Endothelial cell of umbilical vein (primary cell): ENCODE results near the gene ITPRIP. TPM values are rescaled to one million over a fixed set of nuclear protein-coding genes. Genes with fewer than 3 reads are reported as not detected.

Experiments used
- BruUV-seq: library from RNA; stranded (reverse); fragments of 400-500 nt; replicated peaks from 2 replicates; lab custom pipeline; 2021; lab: Mats Ljungman, UMichigan
- CTCF ChIA-PET: fragments of 300-600, 350-600 bp; sonication (Branson Sonifier 250); formaldehyde crosslinking; loops from one replicate; lab custom pipeline; 2021; ENCODE audit warnings: antibody characterized with exemption, inconsistent platforms; lab: Charles Lee
- POLR2A ChIA-PET: fragments of 300-600, 350-600 bp; sonication (Branson Sonifier 250); formaldehyde crosslinking; loops from one replicate; lab custom pipeline; 2021; ENCODE audit warnings: antibody characterized with exemption, inconsistent platforms; lab: Charles Lee
- DNase-seq: peaks from one replicate; pipeline ENCODE4 v3.0.0-alpha.2; 2011; ENCODE audit warnings: low read depth, low spot score
- FAIRE-seq: peaks from 2 replicates; lab custom pipeline; 2011; peaks lifted over from hg19 to GRCh38; lab: Jason Lieb, UNC
- H2AFZ ChIP-seq: 2 replicates; pipeline ENCODE4 v1.6.0; 2012; ENCODE audit warnings: low read depth, low read length, control low read depth, inconsistent platforms
- H3K27ac ChIP-seq: 2 replicates; pipeline ENCODE4 v1.5.1; 2011; ENCODE audit warnings: low read depth, mild to moderate bottlenecking, control low read depth, low read length, moderate library complexity; ENCODE audit not compliant: insufficient read depth
- H3K27me3 ChIP-seq, 2 experiments: 2 replicates each; pipeline versions ENCODE4 v1.6.0 to v1.6.1; 2011; ENCODE audit warnings: low read length in 2 of 2, mixed read lengths in 1 of 2; ENCODE audit not compliant: control insufficient read depth in 2 of 2, insufficient read depth in 2 of 2
- H3K36me3 ChIP-seq, 2 experiments: 2 replicates in 1 of 2; 3 replicates in 1 of 2; pipeline ENCODE4 v1.5.1; 2011; ENCODE audit warnings: low read length in 2 of 2, mild to moderate bottlenecking in 1 of 2, moderate library complexity in 1 of 2; ENCODE audit not compliant: control insufficient read depth in 2 of 2, insufficient read depth in 2 of 2; ENCODE audit errors: extremely low read depth in 1 of 2
- H3K4me1 ChIP-seq: 3 replicates; pipeline ENCODE4 v1.5.1; 2011; ENCODE audit warnings: mild to moderate bottlenecking, low read length; ENCODE audit not compliant: control insufficient read depth, insufficient read depth; ENCODE audit errors: extremely low read depth
- H3K4me2 ChIP-seq: 2 replicates; pipeline ENCODE4 v1.6.1; 2011; ENCODE audit warnings: low read length, control low read depth, mixed read lengths; ENCODE audit not compliant: insufficient read depth
- H3K4me3 ChIP-seq, 3 experiments: fragments of 200-600 bp in 1 of 3; sonication (generic), shearing (Covaris generic) in 1 of 3; replicated peaks in 1 of 3; 2 replicates each; pipeline ENCODE4 v1.5.1; 2011 to 2016; ENCODE audit warnings: control low read depth in 3 of 3, low read length in 3 of 3, mild to moderate bottlenecking in 2 of 3, inconsistent platforms in 1 of 3, low read depth in 1 of 3, moderate library complexity in 1 of 3; ENCODE audit not compliant: insufficient read depth in 1 of 3
- H3K79me2 ChIP-seq: 2 replicates; pipeline ENCODE4 v1.6.0; 2012; ENCODE audit warnings: low read length, inconsistent platforms; ENCODE audit not compliant: control insufficient read depth, insufficient read depth
- H3K9ac ChIP-seq: replicated peaks from 2 replicates; pipeline ENCODE3; 2011; ENCODE audit warnings: low read length, control low read depth; ENCODE audit not compliant: insufficient read depth; ENCODE audit errors: extremely low read depth
- H3K9me1 ChIP-seq: replicated peaks from 3 replicates; pipeline ENCODE4 v1.6.0; 2011; ENCODE audit warnings: mild to moderate bottlenecking, low read length; ENCODE audit not compliant: control insufficient read depth, insufficient read depth; ENCODE audit errors: extremely low read depth
- H3K9me3 ChIP-seq: replicated peaks from 2 replicates; pipeline ENCODE4 v1.5.1; 2012; ENCODE audit warnings: low read length, inconsistent platforms; ENCODE audit not compliant: control insufficient read depth, insufficient read depth
- H4K20me1 ChIP-seq: replicated peaks from 2 replicates; pipeline ENCODE3; 2011; ENCODE audit warnings: mild to moderate bottlenecking, low read length; ENCODE audit not compliant: control insufficient read depth, insufficient read depth; ENCODE audit errors: extremely low read depth
- CTCF ChIP-seq, 2 donors: IDR thresholded peaks; 1 replicate in 1 of 2; 2 replicates in 1 of 2; pipeline ENCODE4 v1.5.1; 2011; ENCODE audit warnings: low read length in 2 of 2, mild to moderate bottlenecking in 2 of 2, moderate library complexity in 2 of 2, control low read depth in 1 of 2, inconsistent platforms in 1 of 2, low read depth in 1 of 2; ENCODE audit not compliant: insufficient read depth in 1 of 2; ENCODE audit errors: extremely low read depth in 1 of 2
- EZH2 ChIP-seq: IDR thresholded peaks from 2 replicates; pipeline ENCODE4 v1.6.1; 2012; ENCODE audit warnings: borderline replicate concordance, low read depth, mild to moderate bottlenecking, moderate library complexity, low read length, inconsistent platforms; ENCODE audit not compliant: severe bottlenecking
- FOS ChIP-seq: IDR thresholded peaks from 2 replicates; pipeline ENCODE4 v1.6.1; 2011; ENCODE audit warnings: mild to moderate bottlenecking, low read length, moderate library complexity, borderline replicate concordance; ENCODE audit not compliant: insufficient read depth
- GATA2 ChIP-seq: IDR thresholded peaks from 2 replicates; pipeline ENCODE4 v1.7.0; 2011; ENCODE audit warnings: low read depth, mild to moderate bottlenecking, moderate library complexity, mixed read lengths, low read length; ENCODE audit not compliant: insufficient read length, insufficient read depth
- JUN ChIP-seq: IDR thresholded peaks from 2 replicates; pipeline ENCODE4 v1.6.1; 2011; ENCODE audit warnings: borderline replicate concordance, low read depth; ENCODE audit not compliant: insufficient read length, insufficient read depth
- MAX ChIP-seq: IDR thresholded peaks from 2 replicates; pipeline ENCODE4 v1.6.1; 2011; ENCODE audit not compliant: insufficient read depth, insufficient read length
- MYC ChIP-seq: IDR thresholded peaks from one replicate; pipeline ENCODE4 v1.6.1; 2011; ENCODE audit warnings: mild to moderate bottlenecking, low read depth, low read length
- POLR2A ChIP-seq: IDR thresholded peaks from 2 replicates; pipeline ENCODE4 v1.6.1; 2012; ENCODE audit warnings: low read depth, mild to moderate bottlenecking, control low read depth, low read length
- POLR2AphosphoS5 ChIP-seq: IDR thresholded peaks from 2 replicates; pipeline ENCODE4 v1.6.1; 2012; ENCODE audit warnings: low read depth, mild to moderate bottlenecking, control low read depth, low read length, moderate library complexity; ENCODE audit not compliant: insufficient read depth
- dilution Hi-C: fragments of 300-500 bp; cut with MboI; formaldehyde crosslinking; loops from one replicate; pipeline ENCODE4 v1.15.0; 2019; ENCODE audit warnings: low sequenced_read_pairs; ENCODE audit not compliant: extremely low pct_ligation_motif_present
- intact Hi-C: fragments of 100-400 bp; cut with micrococcal nuclease; formaldehyde crosslinking; loops from one replicate; pipeline ENCODE4 v1.10.0; 2022
- polyA plus RNA-seq, 4 experiments: library from polyadenylated mRNA; depleted of rRNA in 3 of 4; stranded (reverse) in 3 of 4; unstranded in 1 of 4; fragments of >200 nt; gene quantifications; 2 replicates each; pipeline versions ENCODE4 v1.2.1 to v1.2.3, GENCODE V29; 2011 to 2012; ENCODE audit warnings: missing spikeins in 1 of 4
- total RNA-seq: library from RNA; stranded (reverse); gene quantifications from 2 replicates; pipeline ENCODE4 v1.2.3, GENCODE V29; 2021

ITPRIP gene
- total and polyA plus RNA-seq, 2 donors (not counting 3 experiments of a cell fraction or from before 2014, with no cell fraction given), result 31.4 to 33.2 TPM

GRCh38 chr10:104328646-104328895 lies 9.7 kb downstream of the ITPRIP start:
- FAIRE-seq (no peak), DNase-seq (no peak)
- Histone ChIP-seq H3K9me3 (no peaks in the 10 kb centered on the region), H3K9me1 (no peaks in the 10 kb centered on the region), H3K79me2 (peaks cover 88% of the 10 kb centered on the region), H4K20me1 (no peaks in the 10 kb centered on the region), H3K4me2 (peak overlapping the region; percentile 71), H3K36me3 (no peaks in the 10 kb centered on the region), H3K27ac (peak overlapping the region; percentile 96), H3K9ac (peak overlapping the region; percentile 89), H3K4me1 (peaks cover 93% of the 10 kb centered on the region), H2AFZ (no peak overlapping the region), H3K4me3 (peak overlapping the region in 1 of 3 experiments; percentile 1), H3K27me3 (no peaks in the 10 kb centered on the region)
- intact Hi-C loops (loop anchor here (1.0 to 2.0 kb wide), 2 partner anchors 14 to 23 kb away; no protein-coding TSS in a partner anchor), dilution Hi-C loops (no loop called here)
- POLR2A ChIA-PET, result interaction anchor here (1.5 kb wide), 1 partner anchor 9 kb away, joined by 10 read pairs; the partner anchor contains the start of gene ITPRIP
- TF ChIP-seq POLR2AphosphoS5, result no peak
- TF ChIP-seq GATA2, result no peak
- TF ChIP-seq EZH2, result no peak
- TF ChIP-seq MAX, result no peak
- no peak for TF ChIP-seq FOS
- no peak for TF ChIP-seq JUN
- no peak for TF ChIP-seq POLR2A
- TF ChIP-seq CTCF (IDR thresholded peaks at IDR 0.05; ENCODE audit: extremely low read depth in 1 of 2, insufficient read depth in 1 of 2, low read depth in 1 of 2, low read length in 2 of 2), result no peak
- no peak for TF ChIP-seq MYC
- CTCF ChIA-PET, result interaction anchor here (1.0 to 3.9 kb wide), 3 partner anchors 19 to 37 kb away, joined by 3 to 33 read pairs (median 12); no protein-coding TSS in a partner anchor
- no TSS peak for BruUV-seq
